ENCODE measurements around the gene BEND3. TPM values are rescaled to one million over a fixed set of nuclear protein-coding genes. Genes with fewer than 3 reads are reported as not detected.

The BEND3 gene
- total RNA-seq, 1 donor from 2014 or later = 10.9 TPM

DNA sequence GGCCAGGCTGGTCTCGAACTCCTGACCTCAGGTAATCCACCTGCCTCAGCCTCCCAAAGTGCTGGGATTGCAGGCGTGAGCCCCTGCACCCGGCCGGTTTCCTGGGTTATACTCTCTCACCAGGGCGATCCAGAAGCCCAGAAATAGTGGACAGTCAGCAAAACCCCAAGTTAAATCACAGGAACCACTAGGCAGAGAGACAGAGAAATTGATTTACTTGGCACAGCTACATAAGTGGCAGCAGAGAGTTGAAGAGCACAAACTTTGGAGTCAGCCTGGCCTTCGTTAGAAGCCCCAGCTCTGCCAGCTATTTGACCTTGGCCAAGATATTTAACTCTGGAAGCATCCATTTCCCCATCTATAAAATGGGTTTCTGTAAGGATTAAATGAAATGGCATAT lies 54.6 kb downstream of the BEND3 start:
- TF ChIP-seq, protein P1, sequence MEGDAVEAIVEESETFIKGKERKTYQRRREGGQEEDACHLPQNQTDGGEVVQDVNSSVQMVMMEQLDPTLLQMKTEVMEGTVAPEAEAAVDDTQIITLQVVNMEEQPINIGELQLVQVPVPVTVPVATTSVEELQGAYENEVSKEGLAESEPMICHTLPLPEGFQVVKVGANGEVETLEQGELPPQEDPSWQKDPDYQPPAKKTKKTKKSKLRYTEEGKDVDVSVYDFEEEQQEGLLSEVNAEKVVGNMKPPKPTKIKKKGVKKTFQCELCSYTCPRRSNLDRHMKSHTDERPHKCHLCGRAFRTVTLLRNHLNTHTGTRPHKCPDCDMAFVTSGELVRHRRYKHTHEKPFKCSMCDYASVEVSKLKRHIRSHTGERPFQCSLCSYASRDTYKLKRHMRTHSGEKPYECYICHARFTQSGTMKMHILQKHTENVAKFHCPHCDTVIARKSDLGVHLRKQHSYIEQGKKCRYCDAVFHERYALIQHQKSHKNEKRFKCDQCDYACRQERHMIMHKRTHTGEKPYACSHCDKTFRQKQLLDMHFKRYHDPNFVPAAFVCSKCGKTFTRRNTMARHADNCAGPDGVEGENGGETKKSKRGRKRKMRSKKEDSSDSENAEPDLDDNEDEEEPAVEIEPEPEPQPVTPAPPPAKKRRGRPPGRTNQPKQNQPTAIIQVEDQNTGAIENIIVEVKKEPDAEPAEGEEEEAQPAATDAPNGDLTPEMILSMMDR (IDR thresholded peaks at IDR 0.05; ENCODE audit: partially characterized antibody, unreplicated experiment) = no peak
- Mint-ChIP-seq H3K27me3 (ENCODE audit: unreplicated experiment) (no peaks in the 10 kb centered on the region), H3K9me3 (ENCODE audit: unreplicated experiment) (no peaks in the 10 kb centered on the region), H3K4me3 (ENCODE audit: unreplicated experiment) (no peak overlapping the region), H3K36me3 (ENCODE audit: unreplicated experiment) (no peaks in the 10 kb centered on the region), H3K4me1 (ENCODE audit: low read depth, unreplicated experiment) (no peaks in the 10 kb centered on the region), H3K27ac (ENCODE audit: unreplicated experiment) (no peak overlapping the region)
- DNase-seq = no peak

- DNase-seq = no peak
- Mint-ChIP-seq H3K27me3 (ENCODE audit: unreplicated experiment) (no peaks in the 10 kb centered on the region), H3K4me1 (ENCODE audit: low read depth, unreplicated experiment) (no peaks in the 10 kb centered on the region), H3K36me3 (ENCODE audit: unreplicated experiment) (no peaks in the 10 kb centered on the region), H3K9me3 (ENCODE audit: unreplicated experiment) (no peaks in the 10 kb centered on the region), H3K4me3 (ENCODE audit: unreplicated experiment) (no peak overlapping the region), H3K27ac (ENCODE audit: unreplicated experiment) (no peak overlapping the region)
- TF ChIP-seq, protein P1 (IDR thresholded peaks at IDR 0.05; ENCODE audit: partially characterized antibody, unreplicated experiment) = no peak
Observed at GRCh38 chr6:107059606-107060005, 55.7 kb downstream of the BEND3 start.

GRCh38 chr6:107057679-107058078 lies 57.6 kb downstream of the BEND3 start:
- Mint-ChIP-seq H3K27me3 (ENCODE audit: unreplicated experiment) (no peaks in the 10 kb centered on the region), H3K36me3 (ENCODE audit: unreplicated experiment) (no peaks in the 10 kb centered on the region), H3K4me1 (ENCODE audit: low read depth, unreplicated experiment) (no peaks in the 10 kb centered on the region)

GRCh38 chr6:107056796-107057195 lies 58.5 kb downstream of the BEND3 start:
- Mint-ChIP-seq H3K4me1 (ENCODE audit: low read depth, unreplicated experiment) (no peaks in the 10 kb centered on the region), H3K9me3 (ENCODE audit: unreplicated experiment) (no peaks in the 10 kb centered on the region), H3K4me3 (ENCODE audit: unreplicated experiment) (no peak overlapping the region), H3K36me3 (ENCODE audit: unreplicated experiment) (no peaks in the 10 kb centered on the region), H3K27ac (ENCODE audit: unreplicated experiment) (no peak overlapping the region), H3K27me3 (ENCODE audit: unreplicated experiment) (no peaks in the 10 kb centered on the region)
- no peak for DNase-seq
- TF ChIP-seq, protein P1 (IDR thresholded peaks at IDR 0.05; ENCODE audit: partially characterized antibody, unreplicated experiment) = no peak

More at GRCh38 chr6:107057679-107058078, 57.6 kb downstream of the BEND3 start:
- Mint-ChIP-seq H3K4me3 (ENCODE audit: unreplicated experiment) (no peak overlapping the region), H3K27ac (ENCODE audit: unreplicated experiment) (no peak overlapping the region), H3K9me3 (ENCODE audit: unreplicated experiment) (no peaks in the 10 kb centered on the region)
- DNase-seq = no peak
- TF ChIP-seq, protein P1 (IDR thresholded peaks at IDR 0.05; ENCODE audit: partially characterized antibody, unreplicated experiment) = no peak

GRCh38 chr6:107047807-107048206 lies 67.5 kb downstream of the BEND3 start:
- TF ChIP-seq, protein P1 (IDR thresholded peaks at IDR 0.05; ENCODE audit: partially characterized antibody, unreplicated experiment) = no peak
- Mint-ChIP-seq H3K27ac (ENCODE audit: unreplicated experiment) (no peak overlapping the region), H3K4me1 (ENCODE audit: low read depth, unreplicated experiment) (no peaks in the 10 kb centered on the region), H3K9me3 (ENCODE audit: unreplicated experiment) (no peaks in the 10 kb centered on the region), H3K4me3 (ENCODE audit: unreplicated experiment) (no peak overlapping the region), H3K27me3 (ENCODE audit: unreplicated experiment) (no peaks in the 10 kb centered on the region), H3K36me3 (ENCODE audit: unreplicated experiment) (no peaks in the 10 kb centered on the region)
- no peak for DNase-seq
